Esophagus squamous epithelium (tissue), 5 donors: ENCODE measurements around the gene PLA1A. TPM values are rescaled to one million over a fixed set of nuclear protein-coding genes. Genes with fewer than 3 reads are reported as not detected.

Experiments used
- DNase-seq: peaks from one replicate; lab custom pipeline; 2025; lab: John Stamatoyannopoulos, UW
- H3K27ac ChIP-seq, 4 donors: fragments of 200-600 bp; sonication (generic); one replicate each; pipeline ENCODE4 v1.5.1; 2016 to 2019; ENCODE audit warnings: mild to moderate bottlenecking in 1 of 4
- H3K27me3 ChIP-seq, 4 donors: fragments of 200-600 bp; sonication (generic); 1 replicate in 3 of 4; 2 replicates in 1 of 4; pipeline versions ENCODE4 v1.5.1 to v1.6.0; 2017 to 2021; ENCODE audit warnings: antibody characterized with exemption in 1 of 4
- H3K36me3 ChIP-seq, 3 donors: fragments of 200-600 bp; sonication (generic); one replicate each; pipeline ENCODE4 v1.5.1; 2016 to 2019
- H3K4me1 ChIP-seq, 3 donors: fragments of 200-600 bp; sonication (generic); one replicate each; pipeline ENCODE4 v1.5.1; 2017 to 2019
- H3K4me3 ChIP-seq, 4 donors: fragments of 200-600 bp; sonication (generic); 1 replicate in 3 of 4; 2 replicates in 1 of 4; pipeline ENCODE4 v1.5.1; 2016 to 2019; ENCODE audit warnings: mild to moderate bottlenecking in 2 of 4, moderate library complexity in 1 of 4
- H3K9me3 ChIP-seq, 3 donors: fragments of 200-600 bp; sonication (generic); one replicate each; pipeline ENCODE4 v1.5.1; 2016 to 2019
- POLR2A ChIP-seq, 4 donors: fragments of 450-650 bp; IDR thresholded peaks; one replicate each; pipeline ENCODE4 v1.6.1; 2017; ENCODE audit warnings: antibody characterized with exemption in 4 of 4, mild to moderate bottlenecking in 4 of 4, moderate library complexity in 3 of 4
- WGBS, 2 donors: methylation state at CpG; one replicate each; pipeline ENCODE4 v1.1.5; 2018; 5-methylcytosine and 5-hydroxymethylcytosine counted together
- intact Hi-C: fragments of 100-400 bp; cut with DNase I; formaldehyde crosslinking; loops from one replicate; pipeline ENCODE4 v1.15.0; 2022
- total RNA-seq, 4 donors: library from RNA; depleted of rRNA; stranded (reverse); fragments of >200 nt; gene quantifications; one replicate each; pipeline ENCODE4 v1.1.0, GENCODE V29; 2016
- TF ChIP-seq, protein P1 (sequence below), 6 experiments: fragments of 450-650 bp in 4 of 6; fragments of 200-600 bp in 2 of 6; sonication (generic) in 2 of 6; IDR thresholded peaks; one replicate each; pipeline ENCODE4 v1.5.1; 2016 to 2019; ENCODE audit warnings: antibody characterized with exemption in 6 of 6, mild to moderate bottlenecking in 4 of 6, moderate library complexity in 4 of 6
- donor health status: DM: yes; HTN: yes; CAD: no.

The PLA1A gene
- total RNA-seq, 4 donors from 2014 or later, result 0.41 to 1.5 (median 0.79) TPM; not detected in 1

DNA sequence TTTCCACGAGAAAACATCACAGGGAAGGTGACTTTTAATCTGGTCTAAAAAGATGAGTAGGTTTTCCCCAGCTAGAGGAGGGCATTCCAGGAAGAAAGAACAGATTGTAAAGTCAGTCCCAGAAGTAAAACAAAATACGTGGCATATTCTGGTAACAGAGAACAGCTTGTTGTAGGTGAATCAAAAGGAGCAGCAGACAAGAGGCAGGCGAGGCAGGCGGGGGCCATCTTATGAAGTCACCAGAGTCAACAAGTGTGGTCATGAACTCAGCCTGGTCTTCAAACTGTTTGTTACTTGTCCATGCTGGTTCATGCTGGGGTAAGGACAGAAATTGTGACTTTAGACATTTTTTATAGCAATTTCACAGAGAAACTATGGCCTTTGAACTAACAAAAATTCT lies 66.7 kb downstream of the PLA1A start:
- 53 to 56% methylated on average over 4 of the region's 4 CpGs for WGBS, 2 donors
- DNase-seq, result no peak
- Histone ChIP-seq H3K9me3 (no peaks in the 10 kb centered on the region), H3K36me3 (peaks cover 0 to 20% (median 0%) of the 10 kb centered on the region in 3 donors), H3K27ac (no peak overlapping the region), H3K4me3 (no peak overlapping the region), H3K27me3 (no peaks in the 10 kb centered on the region), H3K4me1 (peaks cover 0 to 15% (median 12%) of the 10 kb centered on the region in 3 donors)
- TF ChIP-seq, protein P1, sequence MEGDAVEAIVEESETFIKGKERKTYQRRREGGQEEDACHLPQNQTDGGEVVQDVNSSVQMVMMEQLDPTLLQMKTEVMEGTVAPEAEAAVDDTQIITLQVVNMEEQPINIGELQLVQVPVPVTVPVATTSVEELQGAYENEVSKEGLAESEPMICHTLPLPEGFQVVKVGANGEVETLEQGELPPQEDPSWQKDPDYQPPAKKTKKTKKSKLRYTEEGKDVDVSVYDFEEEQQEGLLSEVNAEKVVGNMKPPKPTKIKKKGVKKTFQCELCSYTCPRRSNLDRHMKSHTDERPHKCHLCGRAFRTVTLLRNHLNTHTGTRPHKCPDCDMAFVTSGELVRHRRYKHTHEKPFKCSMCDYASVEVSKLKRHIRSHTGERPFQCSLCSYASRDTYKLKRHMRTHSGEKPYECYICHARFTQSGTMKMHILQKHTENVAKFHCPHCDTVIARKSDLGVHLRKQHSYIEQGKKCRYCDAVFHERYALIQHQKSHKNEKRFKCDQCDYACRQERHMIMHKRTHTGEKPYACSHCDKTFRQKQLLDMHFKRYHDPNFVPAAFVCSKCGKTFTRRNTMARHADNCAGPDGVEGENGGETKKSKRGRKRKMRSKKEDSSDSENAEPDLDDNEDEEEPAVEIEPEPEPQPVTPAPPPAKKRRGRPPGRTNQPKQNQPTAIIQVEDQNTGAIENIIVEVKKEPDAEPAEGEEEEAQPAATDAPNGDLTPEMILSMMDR (IDR thresholded peaks at IDR 0.05), result no peak
- TF ChIP-seq POLR2A (IDR thresholded peaks at IDR 0.05), result no peak
- intact Hi-C loops, result no loop called here

DNA sequence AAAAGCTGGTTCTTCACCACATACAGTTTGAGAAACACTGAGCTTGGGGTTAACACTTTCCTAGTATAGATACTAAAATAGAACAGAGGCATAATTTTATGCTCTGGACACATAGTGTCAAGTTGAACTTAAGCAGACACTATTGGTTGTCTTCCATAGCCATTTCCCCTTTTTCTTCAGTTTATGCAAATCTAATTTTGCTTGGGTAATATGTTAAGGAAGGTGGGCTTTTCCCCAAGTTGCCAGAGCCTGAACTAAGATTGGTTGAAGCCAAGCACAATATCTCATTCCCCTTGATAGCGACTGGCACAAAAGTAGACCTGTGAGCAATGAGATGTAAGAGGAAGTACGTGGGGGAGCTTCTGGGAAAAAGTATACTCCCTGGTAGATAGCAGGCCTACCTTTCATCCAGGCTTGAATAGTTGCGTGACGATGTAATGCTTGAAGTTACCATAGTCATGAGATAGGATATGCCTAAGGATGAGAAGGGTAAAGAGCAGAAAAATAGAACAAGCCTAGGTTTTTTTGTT lies 67.2 kb downstream of the PLA1A start:
- Histone ChIP-seq H3K4me3 (no peak overlapping the region), H3K27ac (no peak overlapping the region), H3K9me3 (no peaks in the 10 kb centered on the region), H3K36me3 (peaks cover 0 to 26% (median 0%) of the 10 kb centered on the region in 3 donors), H3K27me3 (no peaks in the 10 kb centered on the region), H3K4me1 (peaks cover 0 to 16% (median 14%) of the 10 kb centered on the region in 3 donors)
- WGBS, 2 donors, result 69 to 92% methylated on average over 4 of the region's 4 CpGs
- intact Hi-C loops, result no loop called here
- TF ChIP-seq, protein P1 (IDR thresholded peaks at IDR 0.05), result no peak
- no peak for TF ChIP-seq POLR2A (IDR thresholded peaks at IDR 0.05)
- DNase-seq, result no peak

DNA sequence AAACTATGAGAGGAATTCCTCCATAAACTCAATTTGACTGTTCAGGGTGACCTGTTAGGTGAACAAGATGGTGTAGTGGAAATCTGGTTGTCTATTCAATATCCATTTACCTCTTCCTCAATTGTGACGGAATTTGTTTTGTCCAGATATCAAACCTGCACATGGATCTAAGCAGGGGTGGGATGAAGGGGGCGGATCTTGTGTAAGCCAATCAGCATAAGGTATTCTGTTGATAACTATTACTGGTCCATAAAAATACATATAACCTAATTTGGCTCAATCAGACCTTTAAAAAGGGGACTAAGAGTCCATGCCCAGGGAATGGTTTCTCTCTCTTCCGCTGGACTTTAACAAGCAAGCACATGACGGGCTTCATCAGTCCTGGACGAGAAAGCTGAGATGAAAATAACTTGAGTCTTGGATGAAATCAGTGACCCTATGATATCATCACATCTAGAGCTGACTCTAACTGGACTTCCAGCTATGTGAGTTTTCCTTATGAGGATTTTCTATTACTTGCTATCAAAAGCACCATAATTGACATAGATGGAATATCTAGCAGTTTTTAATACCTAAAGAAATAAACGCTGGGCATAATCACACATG lies 68.4 kb downstream of the PLA1A start:
- Histone ChIP-seq H3K4me1 (peaks cover 0 to 18% (median 9%) of the 10 kb centered on the region in 3 donors), H3K9me3 (no peaks in the 10 kb centered on the region), H3K36me3 (peaks cover 0 to 37% (median 0%) of the 10 kb centered on the region in 3 donors), H3K27ac (no peak overlapping the region), H3K27me3 (no peaks in the 10 kb centered on the region), H3K4me3 (no peak overlapping the region)
- 79 to 88% methylated on average over 6 of the region's 6 CpGs for WGBS, 2 donors
- DNase-seq, result no peak
- TF ChIP-seq, protein P1 (IDR thresholded peaks at IDR 0.05), result no peak
- no peak for TF ChIP-seq POLR2A (IDR thresholded peaks at IDR 0.05)
- intact Hi-C loops, result no loop called here

DNA sequence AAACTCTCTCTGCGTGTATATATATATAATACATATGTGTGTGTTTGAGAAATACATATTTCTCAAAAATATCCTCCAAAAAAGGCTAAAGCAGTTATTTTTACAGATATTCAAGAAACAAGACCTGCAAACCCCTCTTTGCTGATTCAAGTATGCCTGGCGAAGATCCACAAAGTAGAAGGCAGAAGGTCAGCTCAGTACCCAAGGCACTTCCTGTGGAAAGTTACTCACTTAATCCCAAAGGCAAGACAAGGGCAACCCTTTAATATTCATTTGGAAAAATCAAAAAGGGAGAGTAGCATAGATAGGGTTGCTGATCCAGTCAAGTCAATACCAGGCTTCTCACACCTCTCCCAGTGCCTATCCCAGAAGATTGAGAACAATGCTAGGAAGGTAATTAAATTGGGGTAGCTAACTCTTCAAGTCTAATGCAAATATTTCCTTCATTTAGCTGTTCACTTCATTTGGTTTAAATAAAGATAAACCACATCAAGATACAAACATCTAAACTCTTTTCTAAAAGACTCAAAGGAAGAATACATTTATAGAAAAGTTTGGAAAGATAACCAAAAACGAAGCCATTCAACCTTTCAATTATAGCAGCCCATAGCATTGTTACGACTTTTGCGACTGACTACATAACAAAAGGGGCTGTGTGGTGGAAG lies 72.4 kb downstream of the PLA1A start:
- peaks cover 5 to 76% (median 11%) of the 10 kb centered on the region in 3 donors for H3K36me3 ChIP-seq
- DNase-seq, result no peak
- H3K4me1 ChIP-seq, result peaks cover 0 to 10% (median 0%) of the 10 kb centered on the region in 3 donors
- H3K4me3 ChIP-seq, result no peak overlapping the region
- intact Hi-C loops, result no loop called here
- no peaks in the 10 kb centered on the region for H3K27me3 ChIP-seq
- 88% methylated on average over 5 of the region's 5 CpGs for WGBS, 2 donors
- no peaks in the 10 kb centered on the region for H3K9me3 ChIP-seq
- H3K27ac ChIP-seq, result no peak overlapping the region
- TF ChIP-seq, protein P1 (IDR thresholded peaks at IDR 0.05), result no peak
- no peak for TF ChIP-seq POLR2A (IDR thresholded peaks at IDR 0.05)

DNA sequence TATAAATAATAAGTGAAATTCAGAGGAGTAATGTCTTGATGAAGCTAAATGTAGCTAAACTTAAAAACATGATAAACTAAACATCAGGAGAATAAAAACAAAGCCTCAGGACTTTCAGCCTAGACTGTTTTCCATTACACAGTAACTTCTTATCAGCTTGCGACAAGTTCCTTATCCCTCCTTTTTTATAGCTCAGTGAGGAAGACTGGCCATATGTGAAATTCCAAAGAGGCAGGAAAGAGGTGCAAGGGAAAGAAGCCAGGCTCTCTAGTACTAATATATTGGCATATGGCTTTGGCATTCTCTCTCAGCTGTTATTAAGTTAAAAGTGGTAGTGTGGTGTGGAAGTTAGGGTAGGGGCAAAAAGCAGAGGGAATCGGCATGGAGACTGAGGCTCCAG lies 75.1 kb downstream of the PLA1A start:
- intact Hi-C loops, result no loop called here
- WGBS, 2 donors, result 83 to 98% methylated on average over 2 of the region's 2 CpGs
- Histone ChIP-seq H3K36me3 (peaks cover 5 to 70% (median 11%) of the 10 kb centered on the region in 3 donors), H3K4me3 (no peak overlapping the region), H3K27me3 (no peaks in the 10 kb centered on the region), H3K9me3 (no peaks in the 10 kb centered on the region), H3K27ac (no peak overlapping the region), H3K4me1 (peaks cover 0 to 30% (median 14%) of the 10 kb centered on the region in 3 donors)
- TF ChIP-seq, protein P1 (IDR thresholded peaks at IDR 0.05), result no peak
- TF ChIP-seq POLR2A (IDR thresholded peaks at IDR 0.05), result no peak
- DNase-seq, result no peak
